NCI-H526 (cell line): ENCODE measurements around the gene SMARCAL1.

Experiments
- DNase-seq, 2 experiments: peaks; one replicate each; lab custom pipeline; 2025; lab: John Stamatoyannopoulos, UW

Gene SMARCAL1

DNA sequence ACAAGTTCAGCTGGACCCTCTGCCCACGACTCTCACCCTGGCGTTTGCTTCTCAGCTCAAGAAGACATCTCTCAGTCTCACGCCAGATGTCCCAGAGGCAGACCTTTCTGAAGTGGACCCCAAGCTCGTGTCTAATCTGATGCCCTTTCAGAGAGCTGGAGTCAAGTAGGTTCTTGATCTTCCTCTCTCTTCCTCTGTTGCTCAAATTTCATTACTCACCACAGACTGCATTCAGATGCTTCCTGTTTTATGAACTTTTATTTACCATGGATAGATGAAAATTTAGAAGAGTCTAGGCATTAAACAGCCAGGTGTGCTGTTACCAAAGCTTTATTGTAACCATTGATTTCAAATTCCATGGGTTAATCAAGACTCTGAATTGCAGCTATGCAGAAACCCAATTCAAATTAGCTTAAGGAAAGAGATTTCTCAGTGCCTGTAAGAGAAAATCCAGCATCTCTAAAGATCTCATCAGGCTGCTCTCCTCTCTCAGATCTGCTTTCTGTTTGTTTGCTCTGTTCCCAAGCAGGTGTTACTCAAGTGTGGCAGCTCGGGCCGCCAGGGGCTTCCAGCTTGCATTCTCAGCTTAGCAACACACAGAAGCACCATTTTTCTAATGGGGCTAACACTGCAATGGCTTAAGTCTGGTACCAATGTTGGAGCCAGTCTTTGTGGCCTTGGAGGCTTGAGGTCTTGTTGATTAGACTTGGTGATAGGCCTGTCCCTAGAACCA lies 16.5 kb downstream of the SMARCAL1 start:
- no peak for DNase-seq

DNA sequence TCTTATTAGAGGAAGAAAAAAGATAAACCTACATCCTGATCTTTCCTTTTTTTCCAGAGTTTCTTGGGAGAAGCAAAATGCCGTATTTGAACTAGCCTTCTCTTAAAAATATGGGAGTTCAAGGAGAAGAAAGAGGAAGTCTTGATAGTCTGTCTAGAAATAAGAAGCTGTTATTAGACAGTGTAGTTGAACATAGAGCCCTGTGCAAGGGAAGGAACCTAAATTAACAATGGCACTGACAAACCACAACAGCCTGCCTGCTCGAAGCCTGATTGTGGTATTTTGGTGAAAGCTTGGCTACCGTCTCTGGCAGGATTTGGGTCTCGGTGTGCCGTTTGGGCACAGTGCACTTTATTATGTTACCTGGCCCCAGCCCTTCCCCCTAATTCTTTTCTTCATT lies 17.1 kb downstream of the SMARCAL1 start:
- no peak for DNase-seq

DNA sequence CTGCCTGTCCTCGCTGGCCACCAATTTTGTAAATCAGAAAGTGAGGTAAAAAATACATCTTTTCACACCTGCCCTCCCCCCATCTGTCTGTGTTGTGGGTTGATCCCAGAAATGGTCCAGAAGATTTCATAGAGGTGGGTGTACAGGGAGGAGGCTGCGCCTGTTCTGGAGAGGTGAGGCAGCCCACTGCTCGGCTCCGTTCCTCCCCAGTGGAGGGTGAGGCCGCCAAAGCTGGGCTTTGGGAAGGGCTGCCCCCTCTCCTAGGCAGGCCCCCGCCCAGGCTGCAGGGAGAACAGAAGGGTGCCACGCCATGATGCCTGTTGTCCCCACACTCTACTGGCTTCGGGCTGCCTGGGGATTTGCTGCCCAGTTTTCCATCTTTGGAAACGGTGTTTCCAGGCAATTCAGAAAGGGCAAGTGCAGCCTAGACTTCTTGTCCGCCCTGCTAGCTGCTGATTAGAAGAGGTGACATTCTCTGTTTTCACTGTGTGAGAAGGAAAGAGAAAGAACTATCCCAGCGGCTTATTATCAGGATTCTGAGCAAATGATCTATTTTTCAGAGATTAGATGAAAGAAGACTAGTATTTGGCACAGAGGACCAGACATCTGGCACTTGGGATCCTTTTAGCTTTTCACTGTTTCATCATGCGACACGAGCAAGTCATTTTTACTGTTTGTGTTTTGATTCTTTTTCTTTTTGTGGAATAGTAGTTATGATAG lies 18.7 kb downstream of the SMARCAL1 start:
- no peak for DNase-seq

DNA sequence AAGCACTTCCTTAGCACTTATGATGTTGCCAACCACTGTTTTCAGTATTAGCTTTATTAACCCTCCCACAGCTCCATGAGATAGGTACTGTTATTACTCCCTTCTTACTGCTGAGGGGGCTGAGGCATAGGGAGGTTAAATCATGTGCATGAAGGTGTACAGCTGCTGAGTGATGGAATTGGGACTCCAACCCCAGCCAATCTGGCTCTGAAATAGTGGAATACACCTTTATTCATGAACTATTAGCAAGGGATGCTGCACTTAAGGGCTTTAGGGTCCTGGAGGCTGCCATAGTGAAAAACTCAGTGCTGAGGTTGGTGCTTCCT lies 19.2 kb downstream of the SMARCAL1 start:
- no peak for DNase-seq

DNA sequence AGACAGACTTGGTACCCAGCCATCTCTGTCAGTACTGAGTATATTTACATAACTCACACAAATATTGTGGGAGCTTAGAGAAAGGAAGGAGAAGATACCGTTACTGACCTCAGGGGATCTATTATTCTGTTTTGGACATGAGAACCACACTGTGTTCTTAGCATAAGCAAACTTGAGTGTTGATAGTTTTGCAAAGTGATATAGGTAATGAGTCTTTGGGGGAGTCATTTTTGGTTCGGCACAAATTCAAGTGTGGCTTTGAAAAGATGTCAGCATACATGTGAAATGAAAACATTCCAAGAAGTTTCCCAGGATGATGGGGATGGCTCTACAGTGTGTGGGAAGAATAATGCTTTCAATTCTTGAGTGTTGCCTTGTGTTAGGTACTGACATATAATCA lies 24.1 kb downstream of the SMARCAL1 start:
- no peak for DNase-seq

DNA sequence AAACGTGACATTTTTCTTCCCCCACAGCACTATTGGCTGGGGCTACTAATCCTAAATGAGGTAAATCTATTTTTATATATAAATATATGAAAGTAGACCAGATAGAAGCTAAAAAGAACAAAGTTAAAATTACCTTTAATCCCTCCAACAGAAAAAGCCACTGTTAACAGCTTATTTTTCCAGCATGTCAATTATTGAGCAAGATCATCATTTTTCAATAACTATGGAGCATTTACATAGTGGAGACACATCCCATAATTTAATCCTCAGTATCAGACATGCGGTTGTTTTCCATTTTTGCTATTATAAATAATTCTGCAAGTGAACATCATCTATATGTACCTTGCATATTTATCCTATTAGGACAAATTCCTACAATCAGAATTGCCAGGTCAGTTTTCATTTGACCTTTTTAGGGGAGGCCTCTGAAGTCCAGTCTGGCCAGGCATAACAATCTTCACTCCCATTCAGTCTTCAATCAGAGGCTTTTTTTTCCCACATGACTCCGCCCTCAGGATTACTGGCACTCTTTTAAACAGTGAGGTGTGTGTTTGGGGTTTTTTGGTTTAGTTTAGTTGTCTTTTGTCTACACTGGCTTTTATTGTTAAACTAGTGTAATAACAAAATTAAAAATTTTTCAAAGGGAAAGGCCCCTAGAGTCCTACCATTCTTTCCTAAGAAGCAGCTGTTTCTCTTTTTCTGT lies 29.2 kb downstream of the SMARCAL1 start:
- DNase-seq: no peak

DNA sequence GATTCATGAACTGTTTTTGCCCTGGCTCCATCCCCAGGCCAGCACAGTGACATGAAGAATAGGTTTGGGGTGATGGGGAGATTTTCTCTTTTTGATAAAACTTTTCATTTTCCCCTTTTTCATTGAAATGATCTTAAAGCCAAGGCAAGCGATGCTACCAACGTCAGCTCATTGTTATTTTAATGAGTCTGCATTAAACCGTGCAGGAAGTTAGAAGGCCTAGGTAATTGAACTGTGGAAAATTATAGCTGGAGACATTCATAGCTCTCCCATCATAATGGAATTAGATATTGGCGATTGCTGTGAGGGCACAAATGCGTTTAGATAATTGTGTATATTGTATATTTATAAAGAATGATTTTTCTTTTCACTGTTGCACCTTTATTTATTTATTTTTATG lies 33.2 kb downstream of the SMARCAL1 start:
- DNase-seq: no peak

DNA sequence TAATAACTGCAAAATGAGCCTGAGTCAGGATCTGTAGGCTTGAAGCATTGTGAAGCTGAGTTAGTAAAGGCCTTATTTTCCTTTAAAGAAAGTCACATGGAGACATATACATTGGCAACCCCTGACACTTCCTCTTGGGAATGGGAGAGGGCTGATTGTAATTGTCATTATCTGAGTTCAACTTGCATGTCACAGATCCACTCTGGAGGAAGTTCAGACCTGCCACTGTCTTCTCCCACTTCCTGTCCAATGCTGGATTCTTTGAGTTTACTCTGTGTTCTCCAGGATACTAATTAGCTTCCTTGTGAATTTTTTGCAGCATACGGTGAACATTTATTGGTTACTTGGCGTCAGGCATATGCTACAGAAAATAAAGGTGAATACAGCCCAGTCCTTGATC lies 34.1 kb downstream of the SMARCAL1 start:
- no peak for DNase-seq

DNA sequence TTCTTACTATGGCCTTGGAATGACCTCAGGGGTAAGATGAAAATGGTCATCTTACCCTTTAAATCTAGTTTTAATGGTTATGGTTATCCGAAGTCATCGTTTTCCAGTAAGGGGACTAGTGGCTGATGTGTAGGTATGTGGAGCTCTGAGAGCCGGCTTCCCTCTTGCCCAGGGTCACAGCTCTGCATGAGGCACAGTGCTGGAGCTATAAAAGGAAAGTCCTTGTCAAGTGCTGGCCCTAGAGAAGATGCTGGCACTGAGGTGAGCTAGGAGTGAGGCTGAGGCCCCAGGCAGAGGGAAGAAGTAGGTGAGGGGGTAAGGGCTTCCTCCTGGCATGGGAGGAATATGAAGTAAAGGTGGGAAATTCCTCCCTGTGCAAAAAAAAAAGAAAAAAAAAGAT lies 35.0 kb downstream of the SMARCAL1 start:
- DNase-seq: no peak

DNA sequence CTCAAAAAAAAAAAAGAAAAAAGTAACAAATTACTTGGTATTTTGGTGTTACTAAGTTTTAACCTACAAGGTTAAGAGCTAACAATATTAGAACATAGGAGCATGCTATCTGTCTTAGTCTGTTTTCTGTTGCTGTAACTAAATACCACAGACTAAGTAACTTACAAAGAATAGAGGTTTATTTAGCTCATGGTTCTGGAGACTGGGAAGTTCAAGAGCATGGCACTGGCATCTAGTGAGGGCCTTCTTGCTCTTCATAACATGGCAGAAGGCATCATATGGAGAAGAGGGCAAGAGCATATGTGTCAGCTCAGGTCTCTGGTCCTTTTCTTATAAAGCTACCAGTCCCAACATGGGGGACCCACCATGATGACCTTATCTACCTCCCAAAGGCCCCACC lies 36.5 kb downstream of the SMARCAL1 start:
- no peak for DNase-seq

DNA sequence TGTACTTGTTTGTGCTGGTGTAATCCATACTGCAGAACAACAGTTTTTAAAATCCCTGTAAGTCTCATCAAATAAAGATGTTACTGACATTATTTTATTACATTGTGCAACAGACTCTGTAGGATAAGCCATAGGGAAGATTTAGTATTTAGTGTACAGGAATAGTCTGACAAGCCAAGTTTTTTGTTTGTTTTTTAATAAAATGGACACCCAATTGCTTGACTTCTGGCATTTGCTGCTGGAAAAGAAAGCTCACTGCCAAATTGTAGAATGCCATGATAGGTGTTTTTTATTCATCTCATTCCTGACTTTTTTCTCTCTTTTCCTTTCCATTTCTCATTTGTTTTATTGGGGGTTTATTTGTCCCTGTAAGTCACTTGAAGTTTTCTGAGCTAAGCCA lies 38.1 kb downstream of the SMARCAL1 start:
- no peak for DNase-seq

DNA sequence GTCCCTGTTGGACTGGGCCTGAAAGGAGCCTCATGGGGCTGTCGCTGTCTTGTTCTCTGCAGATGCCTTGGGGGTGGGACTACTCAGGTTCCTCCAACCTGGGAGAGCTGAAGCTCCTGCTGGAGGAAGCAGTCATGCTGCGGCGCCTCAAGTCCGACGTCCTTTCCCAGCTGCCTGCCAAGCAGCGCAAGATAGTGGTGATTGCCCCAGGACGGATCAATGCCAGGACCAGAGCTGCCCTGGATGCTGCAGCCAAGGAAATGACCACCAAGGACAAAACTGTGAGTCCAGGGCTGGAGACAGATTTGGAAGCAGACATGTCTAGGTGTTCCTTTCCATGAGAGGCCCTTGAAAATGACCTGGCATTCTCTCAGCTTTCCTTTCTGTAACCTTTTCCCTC lies 38.5 kb downstream of the SMARCAL1 start:
- no peak for DNase-seq

DNA sequence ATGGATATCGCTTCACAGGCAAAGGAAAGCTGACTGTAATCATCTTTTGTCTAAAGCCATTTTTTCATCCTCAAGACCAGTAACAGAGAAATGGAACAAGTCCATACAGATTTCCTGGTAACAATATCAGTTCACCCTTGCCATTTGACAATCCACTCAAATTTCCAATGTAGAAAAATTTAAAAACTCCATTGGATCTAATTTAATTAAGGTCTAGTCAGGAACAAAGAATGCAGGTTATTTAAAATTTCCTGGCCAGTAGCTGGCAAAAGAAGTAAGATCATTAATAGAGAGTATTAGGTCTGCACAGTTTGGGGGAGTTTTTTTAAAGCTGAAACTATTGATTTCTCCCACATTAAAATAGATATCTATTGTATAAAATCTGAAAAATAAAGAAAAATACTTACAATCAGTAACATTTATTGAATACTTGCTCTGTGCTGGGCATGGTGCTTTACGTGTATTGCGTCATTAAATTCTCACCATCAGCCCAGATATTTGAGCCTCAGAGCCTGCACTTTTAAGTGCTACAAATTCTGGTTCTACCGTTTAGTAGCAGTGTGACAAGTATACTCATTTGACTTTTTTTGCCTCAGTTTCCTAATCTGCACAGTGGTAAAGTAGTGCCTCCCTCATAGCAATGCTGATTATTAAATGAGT lies 41.8 kb downstream of the SMARCAL1 start:
- DNase-seq: no peak

DNA sequence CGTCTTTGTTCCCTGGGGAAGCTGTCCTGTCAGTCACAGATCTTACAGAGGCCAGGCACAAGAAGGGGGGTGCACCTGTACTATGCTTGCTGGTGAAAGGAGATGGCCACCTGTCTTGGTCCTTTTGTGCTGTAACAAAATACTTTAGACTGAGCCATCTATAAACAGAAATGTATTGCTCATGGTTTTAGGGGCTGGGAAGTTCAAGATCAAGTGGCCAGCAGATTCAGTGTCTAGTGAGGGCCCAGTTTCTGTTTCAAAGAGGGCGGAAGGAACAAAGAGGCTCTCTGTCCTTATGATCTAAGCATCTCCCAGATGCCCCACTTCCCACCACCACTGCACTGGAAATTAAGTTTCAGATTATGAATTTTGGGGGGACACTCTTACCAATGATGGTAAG lies 50.9 kb downstream of the SMARCAL1 start:
- DNase-seq: no peak

DNA sequence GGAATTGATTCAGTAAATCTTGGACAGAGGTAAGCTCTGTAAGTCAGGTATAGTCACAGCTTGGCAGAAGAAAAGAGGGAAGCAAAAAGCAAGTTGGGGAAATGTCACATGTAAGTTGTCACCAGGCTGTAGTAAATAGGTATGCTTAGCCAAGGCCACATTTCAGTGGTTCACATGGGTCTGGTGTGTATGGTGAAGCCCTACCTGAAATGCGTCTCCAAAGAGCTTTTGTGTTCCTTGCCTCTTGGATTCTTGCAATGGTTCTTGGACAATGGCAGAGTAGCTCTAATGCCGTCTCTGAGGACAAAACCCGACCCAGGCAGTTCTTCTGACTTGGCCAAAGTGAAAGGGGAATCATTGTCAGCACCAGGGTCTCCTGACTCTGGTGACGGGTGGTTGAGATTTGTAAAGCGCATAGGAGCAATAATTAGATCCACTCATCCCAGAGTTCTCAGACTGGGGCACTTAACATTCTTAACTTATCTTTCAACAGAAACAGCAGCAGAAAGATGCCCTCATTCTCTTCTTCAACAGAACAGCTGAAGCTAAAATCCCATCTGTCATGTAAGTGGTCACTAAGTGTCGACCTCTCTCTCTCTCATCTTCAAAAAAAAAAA lies 51.9 kb downstream of the SMARCAL1 start:
- DNase-seq: no peak

DNA sequence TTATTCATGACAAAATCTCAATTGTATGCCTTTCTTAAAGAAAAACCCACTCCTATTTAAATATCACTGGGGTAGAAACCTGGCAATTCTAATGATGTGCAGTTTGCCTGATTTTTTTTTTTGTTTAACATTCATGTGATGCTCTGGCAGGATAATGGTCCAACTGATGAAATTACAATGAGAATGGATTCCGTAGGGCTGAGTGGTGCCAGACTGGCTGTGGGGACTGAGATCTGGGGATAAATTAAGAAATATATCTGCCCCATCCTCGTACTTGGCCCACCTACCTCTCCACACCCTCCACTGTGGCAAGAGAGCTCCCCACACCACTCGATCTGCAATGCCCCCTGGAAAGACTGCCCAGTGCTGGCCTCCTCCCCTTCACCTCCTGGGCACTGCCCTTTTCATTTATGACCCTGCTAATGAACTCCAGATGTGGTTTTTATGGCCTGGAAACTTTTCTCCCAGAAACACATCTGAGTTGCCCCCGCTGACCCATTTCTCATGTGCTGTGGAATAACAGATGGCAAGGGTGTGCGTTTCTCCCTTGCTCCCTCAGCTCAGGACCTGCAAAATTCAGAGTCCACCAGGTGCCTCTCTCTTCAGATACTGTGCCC lies 53.4 kb downstream of the SMARCAL1 start:
- DNase-seq: no peak

DNA sequence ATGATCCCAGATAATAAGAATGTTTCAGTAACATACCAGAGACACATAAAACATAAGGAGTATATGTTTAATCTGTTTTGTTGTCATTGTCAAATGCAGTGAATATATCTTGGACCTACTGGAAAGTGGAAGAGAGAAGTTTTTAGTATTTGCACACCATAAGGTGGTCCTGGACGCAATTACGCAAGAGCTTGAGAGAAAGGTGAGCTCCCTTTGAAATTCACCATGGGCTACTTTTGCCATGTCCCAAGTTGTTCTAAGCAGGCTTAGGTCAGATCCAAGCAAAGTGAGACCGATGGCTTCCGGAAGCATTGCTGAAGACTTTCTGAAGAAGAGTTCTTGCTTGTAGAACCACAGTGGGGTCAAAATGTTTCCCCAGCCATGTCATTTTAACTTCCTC lies 55.6 kb downstream of the SMARCAL1 start:
- no peak for DNase-seq

DNA sequence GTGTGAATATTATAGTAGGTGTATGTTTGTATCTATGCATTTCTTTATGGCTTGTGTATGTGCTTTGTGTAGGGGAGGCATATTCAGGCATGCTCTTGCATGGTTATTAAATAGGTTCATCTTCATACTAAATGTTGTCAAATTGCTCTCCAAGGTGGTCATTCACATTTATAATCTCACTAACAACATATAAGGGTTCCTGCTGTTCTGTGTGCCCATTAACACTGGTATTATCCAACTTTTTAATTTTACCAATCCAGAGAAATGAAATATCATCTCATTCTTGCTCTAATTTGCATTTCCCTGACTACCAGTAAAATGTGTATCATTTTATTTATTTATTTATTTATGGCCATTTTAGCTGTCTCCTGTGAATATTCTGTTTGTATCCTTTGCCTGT lies 57.4 kb downstream of the SMARCAL1 start:
- no peak for DNase-seq

DNA sequence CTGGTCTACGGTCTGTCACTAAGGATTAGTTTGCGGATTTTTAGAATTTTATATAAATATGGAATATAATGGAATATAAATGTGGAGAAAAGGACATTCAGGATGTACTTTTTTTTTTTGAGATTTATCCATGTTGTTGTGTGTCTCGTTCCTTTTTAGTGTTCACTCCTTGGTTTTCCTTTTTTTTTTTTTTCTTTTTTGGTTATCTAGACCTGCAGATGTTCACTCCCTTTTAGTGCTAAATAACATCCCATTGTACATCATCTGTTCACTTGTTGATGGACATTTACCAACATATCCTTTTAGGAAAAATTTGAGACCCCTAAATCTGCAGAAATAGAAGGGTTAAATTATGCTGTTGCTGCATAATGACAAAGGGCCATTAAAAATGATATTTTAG lies 60.9 kb downstream of the SMARCAL1 start:
- no peak for DNase-seq

DNA sequence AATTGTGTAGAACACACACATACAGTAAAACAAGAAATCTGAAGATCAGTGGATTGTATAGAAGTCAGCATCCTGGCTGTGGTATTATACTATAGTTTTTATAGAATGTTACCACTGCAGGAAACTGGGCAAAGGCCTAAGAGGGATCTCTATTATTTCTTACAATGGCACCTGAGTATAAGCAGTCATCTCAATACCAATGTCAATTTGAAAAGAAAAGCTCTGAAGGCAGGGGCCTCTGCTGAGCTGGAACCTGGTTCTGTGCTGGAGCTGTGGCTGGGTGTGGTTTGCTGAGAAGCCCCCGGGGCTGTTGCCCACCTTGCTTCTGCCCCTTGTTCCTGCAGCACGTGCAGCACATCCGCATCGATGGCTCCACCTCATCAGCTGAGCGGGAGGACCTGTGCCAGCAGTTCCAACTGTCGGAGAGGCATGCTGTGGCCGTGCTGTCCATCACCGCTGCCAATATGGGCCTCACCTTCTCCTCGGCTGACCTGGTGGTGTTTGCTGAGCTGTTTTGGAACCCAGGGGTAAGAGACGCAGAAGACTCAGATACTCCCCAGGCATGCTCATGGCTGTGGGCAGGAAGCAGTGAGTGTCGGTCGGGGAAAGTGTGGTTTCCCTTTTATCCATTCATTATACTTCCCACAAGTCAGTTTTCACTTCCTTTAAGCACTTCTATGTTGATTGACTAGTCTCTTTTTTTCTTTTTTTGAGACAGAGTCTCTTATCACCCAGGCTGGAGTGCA lies 62.8 kb downstream of the SMARCAL1 start:
- no peak for DNase-seq

DNA sequence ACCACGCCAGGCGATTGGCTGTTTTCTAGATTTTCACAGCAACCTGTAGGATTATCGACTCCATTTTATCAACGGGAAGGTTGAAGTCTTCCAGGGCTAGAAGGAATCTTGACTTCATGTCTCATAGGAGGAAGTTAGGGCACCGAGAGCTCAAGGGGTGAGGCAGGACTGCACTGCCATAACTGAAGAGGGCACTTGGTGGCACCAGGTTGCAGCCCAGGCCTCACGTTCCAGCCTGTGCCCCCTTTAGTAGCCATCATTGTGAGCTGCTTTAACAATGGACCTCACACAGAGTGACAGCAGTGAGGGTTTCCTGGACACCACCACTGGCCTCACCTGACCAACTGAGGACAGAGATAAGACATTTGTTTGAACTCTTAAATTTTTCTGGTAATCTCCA lies 63.5 kb downstream of the SMARCAL1 start:
- DNase-seq: no peak
